Upper lobe of right lung (tissue), 1 donor: Measurements from ENCODE around the gene TRA2A. TPM values are rescaled to one million over a fixed set of nuclear protein-coding genes. Genes with fewer than 3 reads are reported as not detected.

Experiments used
- ATAC-seq: fragments of 200-7000 bp; cut with Tn5 transposase; one replicate; pipeline ENCODE4 v1.9.1; 2020; ENCODE audit warnings: mild to moderate bottlenecking, moderate library complexity
- DNase-seq: peaks from one replicate; pipeline ENCODE4 v3.0.0-alpha.2; 2020
- H3K27ac ChIP-seq: fragments of 200-600 bp; one replicate; pipeline ENCODE4 v1.8.0; 2022
- H3K27me3 ChIP-seq: fragments of 200-600 bp; one replicate; pipeline ENCODE4 v1.8.0; 2022; ENCODE audit warnings: mild to moderate bottlenecking
- H3K36me3 ChIP-seq: fragments of 200-600 bp; one replicate; pipeline ENCODE4 v1.8.0; 2022
- H3K4me1 ChIP-seq: fragments of 200-600 bp; one replicate; pipeline ENCODE4 v1.8.0; 2022
- H3K4me3 ChIP-seq: fragments of 200-600 bp; one replicate; pipeline ENCODE4 v1.8.0; 2022; ENCODE audit warnings: mild to moderate bottlenecking
- H3K9me3 ChIP-seq: fragments of 200-600 bp; one replicate; pipeline ENCODE4 v1.8.0; 2022
- intact Hi-C: fragments of 100-400 bp; cut with DNase I; formaldehyde crosslinking; loops from one replicate; pipeline ENCODE4 v1.11.0; 2022
- total RNA-seq: library from RNA; stranded (reverse); fragmentation: NEBNext Ultra II Directional; extraction: Animal tissue kit (Norgen Biotek cat#: 25700); gene quantifications from one replicate; pipeline ENCODE4 v1.2.1, GENCODE V29; 2021
- TF ChIP-seq, protein P1 (sequence below): fragments of 200-600 bp; IDR thresholded peaks from one replicate; pipeline ENCODE4 v1.8.0; 2022; ENCODE audit warnings: antibody characterized with exemption
- donor health status: DM: no; HTN: yes; CAD: no; lungs with severe emphysema.

The TRA2A gene
- total RNA-seq, 1 donor from 2014 or later: 71.6 TPM

DNA sequence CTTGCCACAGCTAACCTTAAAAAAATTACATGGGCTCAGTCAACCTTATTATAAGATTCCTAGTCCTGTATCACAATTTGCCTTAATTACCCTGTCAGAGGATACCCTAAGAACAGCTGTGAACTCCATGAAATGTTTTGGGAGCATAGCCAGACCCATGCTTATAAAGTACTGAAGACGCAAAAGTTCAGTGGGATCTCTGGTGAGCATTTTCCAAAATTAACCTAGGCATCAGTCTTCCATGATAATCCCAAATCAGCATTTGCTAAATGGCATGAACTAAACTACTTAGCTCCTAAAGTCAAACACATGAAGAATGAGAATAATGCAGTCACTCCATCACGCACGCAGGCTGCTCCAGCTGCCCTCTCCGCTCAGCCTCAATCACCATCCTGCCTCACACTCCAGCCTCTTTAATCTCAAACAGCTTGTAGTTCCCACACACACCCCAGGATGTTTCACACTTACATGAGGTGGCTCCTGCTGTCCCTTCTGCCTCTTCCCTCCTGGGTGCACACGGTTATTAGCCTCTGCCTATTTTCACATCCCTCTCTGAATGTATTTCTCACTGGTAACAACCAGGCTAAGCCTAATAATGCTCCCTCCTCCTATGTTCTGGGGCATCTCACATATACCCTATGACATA lies 76.8 kb downstream of the TRA2A start:
- no peak for DNase-seq
- H3K4me1 ChIP-seq: no peaks in the 10 kb centered on the region
- TF ChIP-seq, protein P1, sequence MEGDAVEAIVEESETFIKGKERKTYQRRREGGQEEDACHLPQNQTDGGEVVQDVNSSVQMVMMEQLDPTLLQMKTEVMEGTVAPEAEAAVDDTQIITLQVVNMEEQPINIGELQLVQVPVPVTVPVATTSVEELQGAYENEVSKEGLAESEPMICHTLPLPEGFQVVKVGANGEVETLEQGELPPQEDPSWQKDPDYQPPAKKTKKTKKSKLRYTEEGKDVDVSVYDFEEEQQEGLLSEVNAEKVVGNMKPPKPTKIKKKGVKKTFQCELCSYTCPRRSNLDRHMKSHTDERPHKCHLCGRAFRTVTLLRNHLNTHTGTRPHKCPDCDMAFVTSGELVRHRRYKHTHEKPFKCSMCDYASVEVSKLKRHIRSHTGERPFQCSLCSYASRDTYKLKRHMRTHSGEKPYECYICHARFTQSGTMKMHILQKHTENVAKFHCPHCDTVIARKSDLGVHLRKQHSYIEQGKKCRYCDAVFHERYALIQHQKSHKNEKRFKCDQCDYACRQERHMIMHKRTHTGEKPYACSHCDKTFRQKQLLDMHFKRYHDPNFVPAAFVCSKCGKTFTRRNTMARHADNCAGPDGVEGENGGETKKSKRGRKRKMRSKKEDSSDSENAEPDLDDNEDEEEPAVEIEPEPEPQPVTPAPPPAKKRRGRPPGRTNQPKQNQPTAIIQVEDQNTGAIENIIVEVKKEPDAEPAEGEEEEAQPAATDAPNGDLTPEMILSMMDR: no peak
- H3K27me3 ChIP-seq: peaks cover 10% of the 10 kb centered on the region
- H3K27ac ChIP-seq: no peak overlapping the region
- no peaks in the 10 kb centered on the region for H3K36me3 ChIP-seq
- no peak for ATAC-seq
- H3K9me3 ChIP-seq: no peaks in the 10 kb centered on the region
- intact Hi-C loops: no loop called here
- no peak overlapping the region for H3K4me3 ChIP-seq

Other genes with a start within 250 kb of the TRA2A start
- gene MALSU1, start 232.6 kb downstream of the TRA2A start, total RNA-seq: 42.2 TPM
- 3.3 TPM for gene IGF2BP3, start 61.5 kb downstream of the TRA2A start, total RNA-seq
- 14.4 TPM for gene CCDC126, start 65.4 kb upstream of the TRA2A start, total RNA-seq
- 9.0 TPM for gene FAM221A, start 148.2 kb upstream of the TRA2A start, total RNA-seq
- 1.1 TPM for gene STK31, start 178.2 kb upstream of the TRA2A start, total RNA-seq